Vagina (tissue), 2 donors: ENCODE measurements around the gene PDXDC1.
"Not testable (repeated sequence)": the region's sequence is repeated elsewhere in the genome, so short reads cannot be mapped to it uniquely, and the experiment has no call there.

ENCODE experiments used
- POLR2A ChIP-seq, 2 donors: fragments of 450-650 bp; IDR thresholded peaks; one replicate each; pipeline ENCODE4 v1.6.1; 2017; ENCODE audit warnings: antibody characterized with exemption in 2 of 2, mild to moderate bottlenecking in 2 of 2, moderate library complexity in 2 of 2
- POLR2AphosphoS5 ChIP-seq, 2 donors: sonication (generic); formaldehyde crosslinking; IDR thresholded peaks; one replicate each; pipeline ENCODE4 v1.9.0; 2017; ENCODE audit warnings: antibody characterized with exemption in 2 of 2, mild to moderate bottlenecking in 2 of 2, low read depth in 1 of 2; ENCODE audit not compliant: insufficient read depth in 1 of 2
- TF ChIP-seq, protein P1 (sequence below), 3 experiments: fragments of 450-650 bp in 2 of 3; fragments of 200-600 bp in 1 of 3; sonication (generic) in 1 of 3; IDR thresholded peaks; one replicate each; pipeline ENCODE4 v1.5.1; 2017 to 2019; ENCODE audit warnings: antibody characterized with exemption in 3 of 3, mild to moderate bottlenecking in 2 of 3, moderate library complexity in 2 of 3

DNA sequence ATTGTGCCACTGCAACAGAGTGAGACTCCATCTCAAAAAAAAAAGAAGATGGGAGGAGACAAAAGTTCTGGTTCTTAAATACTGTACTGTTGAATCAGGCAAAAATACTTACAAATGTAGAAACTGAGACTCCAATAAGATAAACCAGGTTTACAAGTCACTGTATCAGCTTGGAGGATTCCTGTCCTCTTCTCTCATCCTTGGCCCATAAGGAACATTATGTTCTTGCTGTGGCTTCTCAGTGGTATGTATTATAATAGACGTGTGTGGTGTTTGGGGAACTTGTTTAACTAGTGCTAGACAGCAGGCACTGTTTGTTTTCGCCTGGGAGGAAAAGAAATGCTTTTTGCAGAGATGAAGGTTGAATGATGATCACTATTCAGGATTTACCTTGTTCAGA lies 7.7 kb downstream of the PDXDC1 start:
- not testable (repeated sequence) for TF ChIP-seq POLR2A (IDR thresholded peaks at IDR 0.05); POLR2AphosphoS5 (IDR thresholded peaks at IDR 0.05; ENCODE audit: insufficient read depth in 1 of 2, low read depth in 1 of 2)
- TF ChIP-seq, protein P1, sequence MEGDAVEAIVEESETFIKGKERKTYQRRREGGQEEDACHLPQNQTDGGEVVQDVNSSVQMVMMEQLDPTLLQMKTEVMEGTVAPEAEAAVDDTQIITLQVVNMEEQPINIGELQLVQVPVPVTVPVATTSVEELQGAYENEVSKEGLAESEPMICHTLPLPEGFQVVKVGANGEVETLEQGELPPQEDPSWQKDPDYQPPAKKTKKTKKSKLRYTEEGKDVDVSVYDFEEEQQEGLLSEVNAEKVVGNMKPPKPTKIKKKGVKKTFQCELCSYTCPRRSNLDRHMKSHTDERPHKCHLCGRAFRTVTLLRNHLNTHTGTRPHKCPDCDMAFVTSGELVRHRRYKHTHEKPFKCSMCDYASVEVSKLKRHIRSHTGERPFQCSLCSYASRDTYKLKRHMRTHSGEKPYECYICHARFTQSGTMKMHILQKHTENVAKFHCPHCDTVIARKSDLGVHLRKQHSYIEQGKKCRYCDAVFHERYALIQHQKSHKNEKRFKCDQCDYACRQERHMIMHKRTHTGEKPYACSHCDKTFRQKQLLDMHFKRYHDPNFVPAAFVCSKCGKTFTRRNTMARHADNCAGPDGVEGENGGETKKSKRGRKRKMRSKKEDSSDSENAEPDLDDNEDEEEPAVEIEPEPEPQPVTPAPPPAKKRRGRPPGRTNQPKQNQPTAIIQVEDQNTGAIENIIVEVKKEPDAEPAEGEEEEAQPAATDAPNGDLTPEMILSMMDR (IDR thresholded peaks at IDR 0.05), result not testable (repeated sequence)
